HEK293T (cell line): Measurements from ENCODE around the gene PPP2R3A.

Source experiments
- FOXK2 ChIP-seq: fragments of 450-650 bp; IDR thresholded peaks from 2 replicates; pipeline ENCODE4 v1.6.1; 2016; ENCODE audit warnings: mild to moderate bottlenecking
- FOXM1 ChIP-seq: fragments of 450-650 bp; IDR thresholded peaks from 2 replicates; pipeline ENCODE4 v1.6.1; 2017; ENCODE audit warnings: mild to moderate bottlenecking, borderline replicate concordance
- SUZ12 ChIP-seq: fragments of 450-650 bp; IDR thresholded peaks from 2 replicates; pipeline ENCODE4 v1.6.1; 2016; ENCODE audit warnings: mild to moderate bottlenecking

GRCh38 chr3:136042608-136043221 lies 77.2 kb downstream of the PPP2R3A start:
- TF ChIP-seq FOXK2 (no peak), FOXM1 (no peak), SUZ12 (no peak)
